Activated CD4-positive, alpha-beta T cell treated with anti-CD3 and anti-CD28 coated beads, Interleukin-2, Interleukin-4, amounts not matched to agents 100 ng/mL and 50 ng/mL, durations not matched to agents 16 hours and 8 hours (primary cell): ENCODE data around the gene CABP4.
"Not testable (repeated sequence)": the region's sequence is repeated elsewhere in the genome, so short reads cannot be mapped to it uniquely, and the experiment has no call there.

ENCODE experiments used
- DNase-seq: peaks from one replicate; pipeline ENCODE4 v3.0.0-alpha.2; 2020; ENCODE audit warnings: low spot score

The CABP4 gene

GRCh38 chr11:67453816-67454732 lies 1.1 kb upstream of the CABP4 start:
- DNase-seq: no peak

GRCh38 chr11:67456068-67456705 lies 1.0 kb downstream of the CABP4 start:
- no peak for DNase-seq

- DNase-seq: no peak
Measured at GRCh38 chr11:67457453-67457852, 2.3 kb downstream of the CABP4 start.

GRCh38 chr11:67458266-67458665 lies 3.1 kb downstream of the CABP4 start:
- DNase-seq: no peak

- DNase-seq: no peak
Measured at GRCh38 chr11:67463186-67463585, 8.0 kb downstream of the CABP4 start.

GRCh38 chr11:67463680-67464410 lies 8.7 kb downstream of the CABP4 start:
- DNase-seq: no peak

GRCh38 chr11:67464411-67465188 lies 9.4 kb downstream of the CABP4 start:
- DNase-seq: peak; percentile 96

GRCh38 chr11:67465189-67465510 lies 10.0 kb downstream of the CABP4 start:
- DNase-seq: no peak

GRCh38 chr11:67465530-67465929 lies 10.4 kb downstream of the CABP4 start:
- DNase-seq: not testable (repeated sequence)

GRCh38 chr11:67466367-67466766 lies 11.2 kb downstream of the CABP4 start:
- no peak for DNase-seq

- DNase-seq: no peak
Measured at GRCh38 chr11:67466962-67467771, 12.0 kb downstream of the CABP4 start.

GRCh38 chr11:67468056-67468455 lies 12.9 kb downstream of the CABP4 start:
- DNase-seq: no peak

GRCh38 chr11:67468456-67468758 lies 13.3 kb downstream of the CABP4 start:
- DNase-seq: no peak

- peak; percentile 95 for DNase-seq
Measured at GRCh38 chr11:67468759-67469507, 13.8 kb downstream of the CABP4 start, which contains the start of gene TMEM134. TMEM134 (minus strand) TSS chr11:67469251; CDS start chr11:67469192, 59 bp downstream.

- no peak for DNase-seq
Measured at GRCh38 chr11:67469508-67469811, 14.3 kb downstream of the CABP4 start.

- no peak for DNase-seq
Measured at GRCh38 chr11:67470337-67471002, 15.3 kb downstream of the CABP4 start.

- no peak for DNase-seq
Measured at GRCh38 chr11:67472882-67473281, 17.7 kb downstream of the CABP4 start.

GRCh38 chr11:67476692-67477091 lies 21.5 kb downstream of the CABP4 start:
- not testable (repeated sequence) for DNase-seq

GRCh38 chr11:67477344-67478050 lies 22.3 kb downstream of the CABP4 start:
- DNase-seq: not testable (repeated sequence)
